ENCODE results near the gene LYPD6B. TPM values are rescaled to one million over a fixed set of nuclear protein-coding genes. Genes with fewer than 3 reads are reported as not detected.

LYPD6B gene
- total RNA-seq, 1 donor from 2014 or later: 1.2 TPM

- peaks cover 10% of the 10 kb centered on the region for H3K27me3 Mint-ChIP-seq (ENCODE audit: low read depth)
- no peak for DNase-seq (ENCODE audit: low spot score)
- H3K9me3 Mint-ChIP-seq (ENCODE audit: low read depth): peaks cover 17% of the 10 kb centered on the region
- H3K36me3 Mint-ChIP-seq (ENCODE audit: low read depth): peaks cover 7% of the 10 kb centered on the region
- no peak overlapping the region for H3K27ac Mint-ChIP-seq (ENCODE audit: unreplicated experiment)
- TF ChIP-seq, protein P1, sequence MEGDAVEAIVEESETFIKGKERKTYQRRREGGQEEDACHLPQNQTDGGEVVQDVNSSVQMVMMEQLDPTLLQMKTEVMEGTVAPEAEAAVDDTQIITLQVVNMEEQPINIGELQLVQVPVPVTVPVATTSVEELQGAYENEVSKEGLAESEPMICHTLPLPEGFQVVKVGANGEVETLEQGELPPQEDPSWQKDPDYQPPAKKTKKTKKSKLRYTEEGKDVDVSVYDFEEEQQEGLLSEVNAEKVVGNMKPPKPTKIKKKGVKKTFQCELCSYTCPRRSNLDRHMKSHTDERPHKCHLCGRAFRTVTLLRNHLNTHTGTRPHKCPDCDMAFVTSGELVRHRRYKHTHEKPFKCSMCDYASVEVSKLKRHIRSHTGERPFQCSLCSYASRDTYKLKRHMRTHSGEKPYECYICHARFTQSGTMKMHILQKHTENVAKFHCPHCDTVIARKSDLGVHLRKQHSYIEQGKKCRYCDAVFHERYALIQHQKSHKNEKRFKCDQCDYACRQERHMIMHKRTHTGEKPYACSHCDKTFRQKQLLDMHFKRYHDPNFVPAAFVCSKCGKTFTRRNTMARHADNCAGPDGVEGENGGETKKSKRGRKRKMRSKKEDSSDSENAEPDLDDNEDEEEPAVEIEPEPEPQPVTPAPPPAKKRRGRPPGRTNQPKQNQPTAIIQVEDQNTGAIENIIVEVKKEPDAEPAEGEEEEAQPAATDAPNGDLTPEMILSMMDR (IDR thresholded peaks at IDR 0.05): no peak
- peaks cover 6% of the 10 kb centered on the region for H3K4me1 Mint-ChIP-seq (ENCODE audit: low read depth)
- no peak overlapping the region for H3K4me3 Mint-ChIP-seq (ENCODE audit: unreplicated experiment)
These were observed 3.0 kb downstream of the LYPD6B start for GRCh38 chr2:149041482-149041881.

DNA sequence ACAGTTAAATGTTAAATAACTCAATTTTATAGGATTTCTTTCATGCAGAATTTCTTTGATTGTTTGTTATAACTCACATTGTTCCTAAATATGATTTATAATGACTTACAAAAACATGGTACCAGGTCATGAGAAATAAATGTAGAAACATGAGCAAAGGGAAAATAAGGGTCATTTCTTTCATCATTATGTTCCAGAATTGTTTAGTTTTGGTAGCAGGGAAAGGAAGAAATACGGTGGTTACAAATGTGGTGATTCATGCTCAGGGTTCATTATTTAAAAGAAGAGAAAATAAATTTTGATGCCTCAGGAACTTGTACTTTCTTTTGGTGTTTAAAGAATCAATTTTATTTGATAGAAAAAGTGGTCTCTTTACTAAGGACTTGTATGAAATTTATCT is 4.4 kb downstream of the LYPD6B start:
- no peak for DNase-seq (ENCODE audit: low spot score)
- Mint-ChIP-seq H3K27ac (ENCODE audit: unreplicated experiment) (no peak overlapping the region), H3K4me3 (ENCODE audit: unreplicated experiment) (no peak overlapping the region), H3K27me3 (ENCODE audit: low read depth) (peaks cover 3% of the 10 kb centered on the region), H3K36me3 (ENCODE audit: low read depth) (peaks cover 9% of the 10 kb centered on the region), H3K4me1 (ENCODE audit: low read depth) (peaks cover 4% of the 10 kb centered on the region), H3K9me3 (ENCODE audit: low read depth) (peaks cover 26% of the 10 kb centered on the region)
- TF ChIP-seq, protein P1 (IDR thresholded peaks at IDR 0.05): no peak

DNA sequence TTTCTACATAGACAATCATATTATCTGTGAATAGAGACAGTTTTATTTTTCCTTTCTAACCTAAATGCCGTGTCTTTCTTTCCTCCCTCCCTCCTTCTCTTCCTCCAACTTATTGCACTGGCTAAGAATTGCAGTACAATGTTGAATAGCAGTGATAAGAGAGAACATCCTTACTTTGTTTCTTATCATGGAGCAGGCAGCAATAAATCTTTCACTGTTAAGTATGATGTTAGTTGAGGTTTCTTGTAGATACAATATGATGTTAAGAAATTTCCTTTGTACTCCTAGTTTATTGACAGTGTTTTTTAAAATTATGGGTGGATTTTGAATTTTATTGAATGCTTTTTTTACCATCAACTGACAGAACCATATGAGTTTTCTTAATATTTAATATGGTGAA is 6.0 kb downstream of the LYPD6B start:
- Mint-ChIP-seq H3K27ac (ENCODE audit: unreplicated experiment) (no peak overlapping the region), H3K4me1 (ENCODE audit: low read depth) (no peaks in the 10 kb centered on the region), H3K9me3 (ENCODE audit: low read depth) (peaks cover 27% of the 10 kb centered on the region), H3K4me3 (ENCODE audit: unreplicated experiment) (no peak overlapping the region), H3K36me3 (ENCODE audit: low read depth) (peaks cover 9% of the 10 kb centered on the region), H3K27me3 (ENCODE audit: low read depth) (peaks cover 1% of the 10 kb centered on the region)
- TF ChIP-seq, protein P1 (IDR thresholded peaks at IDR 0.05): no peak
- no peak for DNase-seq (ENCODE audit: low spot score)

- peaks cover 27% of the 10 kb centered on the region for H3K9me3 Mint-ChIP-seq (ENCODE audit: low read depth)
- H3K4me1 Mint-ChIP-seq (ENCODE audit: low read depth): no peaks in the 10 kb centered on the region
- no peak overlapping the region for H3K4me3 Mint-ChIP-seq (ENCODE audit: unreplicated experiment)
These were observed 8.6 kb downstream of the LYPD6B start for GRCh38 chr2:149047118-149047517.

GRCh38 chr2:149049142-149049541 is 10.6 kb downstream of the LYPD6B start:
- Mint-ChIP-seq H3K27me3 (ENCODE audit: low read depth) (no peaks in the 10 kb centered on the region), H3K4me3 (ENCODE audit: unreplicated experiment) (no peak overlapping the region), H3K9me3 (ENCODE audit: low read depth) (peaks cover 27% of the 10 kb centered on the region), H3K4me1 (ENCODE audit: low read depth) (no peaks in the 10 kb centered on the region), H3K36me3 (ENCODE audit: low read depth) (peaks cover 9% of the 10 kb centered on the region), H3K27ac (ENCODE audit: unreplicated experiment) (no peak overlapping the region)
- TF ChIP-seq, protein P1 (IDR thresholded peaks at IDR 0.05): no peak
- no peak for DNase-seq (ENCODE audit: low spot score)

More at GRCh38 chr2:149047118-149047517, 8.6 kb downstream of the LYPD6B start:
- no peak for DNase-seq (ENCODE audit: low spot score)
- H3K27ac Mint-ChIP-seq (ENCODE audit: unreplicated experiment): no peak overlapping the region
- peaks cover 9% of the 10 kb centered on the region for H3K36me3 Mint-ChIP-seq (ENCODE audit: low read depth)
- TF ChIP-seq, protein P1 (IDR thresholded peaks at IDR 0.05): no peak
- no peaks in the 10 kb centered on the region for H3K27me3 Mint-ChIP-seq (ENCODE audit: low read depth)
